KMS-11 (cell line): Measurements from ENCODE around the gene TIMMDC1.

Experiments used
- H2AFZ ChIP-seq: fragments of 200-600 bp; sonication (generic); 2 replicates; pipeline ENCODE4 v1.6.1; 2016; ENCODE audit warnings: antibody characterized with exemption, mixed run types, low read depth
- H3K27ac ChIP-seq: fragments of 200-600 bp; sonication (generic); 2 replicates; pipeline ENCODE4 v1.6.1; 2016; ENCODE audit warnings: mild to moderate bottlenecking, mixed run types
- H3K27me3 ChIP-seq: fragments of 200-600 bp; sonication (generic); 2 replicates; pipeline ENCODE4 v1.6.1; 2017; ENCODE audit warnings: mild to moderate bottlenecking, low read depth, mixed run types, moderate library complexity; ENCODE audit not compliant: insufficient read depth
- H3K36me3 ChIP-seq: fragments of 200-600 bp; sonication (generic); 2 replicates; pipeline ENCODE4 v1.6.1; 2017; ENCODE audit warnings: mild to moderate bottlenecking, mixed run types; ENCODE audit not compliant: insufficient read depth
- H3K4me1 ChIP-seq: fragments of 200-600 bp; sonication (generic); 2 replicates; pipeline ENCODE4 v1.6.1; 2016; ENCODE audit warnings: mild to moderate bottlenecking, low read depth, mixed run types; ENCODE audit not compliant: poor library complexity, severe bottlenecking
- H3K4me2 ChIP-seq: fragments of 200-600 bp; sonication (generic); 2 replicates; pipeline ENCODE4 v1.7.0; 2016; ENCODE audit warnings: mild to moderate bottlenecking, mixed run types
- H3K4me3 ChIP-seq: fragments of 200-600 bp; sonication (generic); IDR thresholded peaks from 2 replicates; pipeline ENCODE4 v1.6.1; 2017; ENCODE audit warnings: low read depth, low read length, mixed read lengths; ENCODE audit not compliant: insufficient read depth
- H3K79me2 ChIP-seq: fragments of 200-600 bp; sonication (generic); 2 replicates; pipeline ENCODE4 v1.6.1; 2016; ENCODE audit warnings: low read depth, mixed run types; ENCODE audit not compliant: insufficient read depth
- H3K9ac ChIP-seq: fragments of 200-600 bp; sonication (generic); 2 replicates; pipeline ENCODE4 v1.6.1; 2016; ENCODE audit warnings: mild to moderate bottlenecking, mixed run types
- H4K20me1 ChIP-seq: fragments of 200-600 bp; sonication (generic); 2 replicates; pipeline ENCODE4 v1.6.1; 2016; ENCODE audit warnings: mild to moderate bottlenecking, mixed run types; ENCODE audit not compliant: insufficient read depth
- TF ChIP-seq, protein P1 (sequence below): fragments of 200-600 bp; sonication (generic); conservative IDR thresholded peaks from 2 replicates; pipeline ENCODE4 v1.6.1; 2017; ENCODE audit warnings: low read depth, mild to moderate bottlenecking, antibody characterized with exemption, low read length, moderate library complexity, mixed read lengths

The TIMMDC1 gene

DNA sequence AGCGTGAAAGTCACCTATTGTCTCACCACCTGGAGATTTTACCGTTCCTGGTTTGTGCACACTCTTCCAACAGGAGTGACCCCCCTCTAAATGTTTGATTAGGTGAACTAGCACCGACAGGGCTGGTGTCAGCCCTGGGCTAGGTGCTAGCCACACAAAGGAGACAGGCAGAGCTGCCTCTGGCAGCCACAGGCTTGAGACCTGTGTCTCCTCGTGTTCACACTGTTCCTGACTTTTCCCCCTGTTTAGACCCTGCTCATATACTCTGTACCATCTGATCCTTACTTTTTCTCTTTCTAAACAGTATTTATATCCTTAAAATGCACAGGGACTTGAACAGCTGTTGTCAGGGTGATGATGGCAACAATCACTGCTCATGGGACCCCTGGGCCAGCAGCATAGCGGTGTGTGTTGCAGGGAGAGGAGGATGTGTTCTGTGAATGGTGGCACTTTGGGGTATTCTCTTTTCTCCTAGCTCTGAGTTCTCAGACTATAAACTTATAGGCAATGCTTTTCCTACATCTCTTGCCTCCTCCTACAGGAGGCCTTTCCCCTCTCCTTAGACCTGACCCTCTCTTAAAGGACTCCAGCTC, 55.6 kb downstream of the TIMMDC1 start:
- Histone ChIP-seq H3K4me2 (no peak overlapping the region), H2AFZ (no peak overlapping the region), H3K4me1 (peaks cover under 1% of the 10 kb centered on the region), H3K9ac (no peak overlapping the region), H3K36me3 (no peaks in the 10 kb centered on the region), H3K79me2 (no peaks in the 10 kb centered on the region), H3K27me3 (no peaks in the 10 kb centered on the region), H3K4me3 (no peak overlapping the region), H3K27ac (no peak overlapping the region), H4K20me1 (no peaks in the 10 kb centered on the region)
- TF ChIP-seq, protein P1, sequence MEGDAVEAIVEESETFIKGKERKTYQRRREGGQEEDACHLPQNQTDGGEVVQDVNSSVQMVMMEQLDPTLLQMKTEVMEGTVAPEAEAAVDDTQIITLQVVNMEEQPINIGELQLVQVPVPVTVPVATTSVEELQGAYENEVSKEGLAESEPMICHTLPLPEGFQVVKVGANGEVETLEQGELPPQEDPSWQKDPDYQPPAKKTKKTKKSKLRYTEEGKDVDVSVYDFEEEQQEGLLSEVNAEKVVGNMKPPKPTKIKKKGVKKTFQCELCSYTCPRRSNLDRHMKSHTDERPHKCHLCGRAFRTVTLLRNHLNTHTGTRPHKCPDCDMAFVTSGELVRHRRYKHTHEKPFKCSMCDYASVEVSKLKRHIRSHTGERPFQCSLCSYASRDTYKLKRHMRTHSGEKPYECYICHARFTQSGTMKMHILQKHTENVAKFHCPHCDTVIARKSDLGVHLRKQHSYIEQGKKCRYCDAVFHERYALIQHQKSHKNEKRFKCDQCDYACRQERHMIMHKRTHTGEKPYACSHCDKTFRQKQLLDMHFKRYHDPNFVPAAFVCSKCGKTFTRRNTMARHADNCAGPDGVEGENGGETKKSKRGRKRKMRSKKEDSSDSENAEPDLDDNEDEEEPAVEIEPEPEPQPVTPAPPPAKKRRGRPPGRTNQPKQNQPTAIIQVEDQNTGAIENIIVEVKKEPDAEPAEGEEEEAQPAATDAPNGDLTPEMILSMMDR, result no peak

DNA sequence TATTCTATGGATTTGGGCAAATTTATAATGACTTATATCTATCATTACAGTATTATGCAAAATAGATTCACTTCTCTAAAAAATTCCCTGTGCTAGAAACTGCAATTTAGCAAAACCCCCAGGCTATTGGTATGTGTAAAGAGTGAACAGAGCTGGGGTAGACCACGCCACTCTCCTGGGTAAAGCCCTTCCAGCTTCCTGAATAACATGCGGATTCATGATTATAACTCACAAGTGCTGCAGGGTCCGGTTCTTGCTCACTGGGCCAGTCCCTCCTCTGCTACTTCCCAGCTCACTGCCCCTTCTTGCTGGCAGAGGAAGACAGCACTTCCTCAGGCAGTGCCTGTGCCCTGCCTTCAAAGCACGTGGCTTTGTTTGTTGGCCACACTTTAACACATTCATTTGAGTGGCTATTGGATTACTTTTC, 57.0 kb downstream of the TIMMDC1 start:
- Histone ChIP-seq H3K36me3 (no peaks in the 10 kb centered on the region), H3K4me2 (no peak overlapping the region), H3K9ac (no peak overlapping the region), H3K27ac (no peak overlapping the region), H3K4me1 (peaks cover 12% of the 10 kb centered on the region), H2AFZ (no peak overlapping the region), H4K20me1 (no peaks in the 10 kb centered on the region), H3K27me3 (no peaks in the 10 kb centered on the region), H3K79me2 (no peaks in the 10 kb centered on the region), H3K4me3 (no peak overlapping the region)
- TF ChIP-seq, protein P1, result no peak

DNA sequence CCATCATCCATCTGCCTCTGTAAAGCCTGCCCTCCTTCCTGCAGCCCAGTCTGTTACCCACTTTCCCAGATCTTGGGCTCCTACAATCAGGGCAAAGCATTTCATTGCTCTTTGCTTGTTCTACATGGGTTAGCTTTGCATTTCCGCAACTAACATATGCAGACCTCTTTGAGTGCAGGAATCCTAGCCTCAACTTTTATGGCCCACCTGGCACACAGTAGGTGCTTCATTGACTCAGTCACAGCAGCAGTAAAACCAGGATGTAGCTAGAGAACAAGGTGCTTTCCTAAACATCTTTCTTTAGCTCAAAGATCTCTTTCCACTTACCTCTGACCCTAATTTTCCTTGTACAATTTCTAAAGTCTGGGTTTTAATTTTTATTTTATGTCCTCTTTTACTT, 57.6 kb downstream of the TIMMDC1 start:
- no peaks in the 10 kb centered on the region for H4K20me1 ChIP-seq
- TF ChIP-seq, protein P1, result no peak
- no peak overlapping the region for H2AFZ ChIP-seq
- no peak overlapping the region for H3K27ac ChIP-seq
- peaks cover 12% of the 10 kb centered on the region for H3K4me1 ChIP-seq
- H3K27me3 ChIP-seq, result no peaks in the 10 kb centered on the region
- H3K79me2 ChIP-seq, result no peaks in the 10 kb centered on the region
- no peak overlapping the region for H3K4me2 ChIP-seq
- no peaks in the 10 kb centered on the region for H3K36me3 ChIP-seq
- no peak overlapping the region for H3K9ac ChIP-seq
- no peak overlapping the region for H3K4me3 ChIP-seq

DNA sequence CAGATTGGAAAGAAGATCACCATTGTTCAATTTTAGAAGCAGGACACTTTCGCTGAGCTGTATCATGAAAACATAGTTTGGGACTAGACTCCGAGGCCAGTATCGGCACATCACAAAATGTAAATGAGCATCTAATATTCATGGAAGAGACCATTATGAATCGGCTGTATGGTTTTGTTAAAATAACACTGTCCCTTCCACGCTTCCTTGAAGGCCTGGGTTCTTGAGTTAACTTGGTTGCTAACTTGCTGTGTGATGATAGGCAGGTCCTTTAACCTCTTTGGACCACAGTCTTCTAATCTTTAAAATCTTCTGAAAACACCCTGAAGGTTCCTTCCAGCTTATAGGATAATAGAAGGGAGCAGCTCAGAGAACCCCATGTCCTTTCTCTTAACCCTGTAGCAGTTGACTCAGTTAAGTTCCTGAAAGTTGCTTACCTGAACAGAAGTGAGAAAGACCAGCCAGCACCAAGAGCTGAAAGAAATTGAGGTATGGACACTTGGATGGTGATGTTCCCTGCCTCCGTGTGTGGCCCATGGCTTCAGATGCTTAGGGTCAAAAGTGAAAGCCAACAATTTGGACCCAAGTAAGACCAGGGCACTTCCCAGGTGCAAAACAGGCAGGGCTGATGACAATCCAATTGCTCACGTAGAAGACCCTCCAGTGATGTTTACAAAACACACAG, 59.0 kb downstream of the TIMMDC1 start:
- H3K4me3 ChIP-seq, result no peak overlapping the region

More for the DNA sequence above, 59.0 kb downstream of the TIMMDC1 start:
- H2AFZ ChIP-seq, result no peak overlapping the region
- no peaks in the 10 kb centered on the region for H3K36me3 ChIP-seq
- no peaks in the 10 kb centered on the region for H3K27me3 ChIP-seq
- H3K4me2 ChIP-seq, result no peak overlapping the region
- no peak overlapping the region for H3K9ac ChIP-seq
- TF ChIP-seq, protein P1, result no peak
- H3K4me1 ChIP-seq, result peaks cover 23% of the 10 kb centered on the region
- H3K27ac ChIP-seq, result no peak overlapping the region
- no peaks in the 10 kb centered on the region for H3K79me2 ChIP-seq
- no peaks in the 10 kb centered on the region for H4K20me1 ChIP-seq
